Fibroblast of lung (primary cell): Measurements from ENCODE around the gene FAM47E. TPM values are rescaled to one million over a fixed set of nuclear protein-coding genes. Genes with fewer than 3 reads are reported as not detected.

Source experiments
- DNase-seq, 2 donors: peaks; one replicate each; pipeline versions ENCODE4 v3.0.0 to v3.0.0-alpha.2; 2010; ENCODE audit warnings: low read depth in 2 of 2
- H2AFZ ChIP-seq: 2 replicates; pipeline ENCODE4 v1.5.1; 2012; ENCODE audit warnings: low read length, control low read depth, inconsistent platforms
- H3K27ac ChIP-seq: 2 replicates; pipeline ENCODE4 v1.5.1; 2011; ENCODE audit warnings: low read length, control low read depth; ENCODE audit not compliant: insufficient read depth
- H3K27me3 ChIP-seq: 2 replicates; pipeline ENCODE4 v1.5.1; 2011; ENCODE audit warnings: mild to moderate bottlenecking, low read length; ENCODE audit not compliant: control insufficient read depth, insufficient read depth
- H3K36me3 ChIP-seq: 2 replicates; pipeline ENCODE4 v1.5.1; 2011; ENCODE audit warnings: low read length; ENCODE audit not compliant: control insufficient read depth, insufficient read depth
- H3K4me1 ChIP-seq: 2 replicates; pipeline ENCODE4 v1.5.1; 2011; ENCODE audit warnings: low read length; ENCODE audit not compliant: control insufficient read depth, insufficient read depth; ENCODE audit errors: extremely low read depth
- H3K4me2 ChIP-seq: 2 replicates; pipeline ENCODE4 v1.5.1; 2011; ENCODE audit warnings: low read length, control low read depth; ENCODE audit not compliant: insufficient read depth; ENCODE audit errors: extremely low read depth
- H3K4me3 ChIP-seq, 4 experiments: fragments of 200-600 bp in 1 of 4; sonication (generic) in 1 of 4; replicated peaks in 1 of 4; 2 replicates each; pipeline ENCODE4 v1.5.1; 2011 to 2016; ENCODE audit warnings: low read length in 4 of 4, low read depth in 3 of 4, mild to moderate bottlenecking in 3 of 4, control low read depth in 2 of 4, inconsistent platforms in 1 of 4, mixed read lengths in 1 of 4; ENCODE audit not compliant: insufficient read depth in 1 of 4; ENCODE audit errors: control extremely low read depth in 1 of 4
- H3K79me2 ChIP-seq: 2 replicates; pipeline ENCODE4 v1.5.1; 2012; ENCODE audit warnings: mild to moderate bottlenecking, low read length, inconsistent platforms; ENCODE audit not compliant: control insufficient read depth, insufficient read depth
- H3K9ac ChIP-seq: 2 replicates; pipeline ENCODE4 v1.5.1; 2011; ENCODE audit warnings: mild to moderate bottlenecking, low read length, control low read depth; ENCODE audit not compliant: insufficient read depth
- H3K9me3 ChIP-seq: 2 replicates; pipeline ENCODE4 v1.5.1; 2012; ENCODE audit warnings: low read depth, low read length; ENCODE audit not compliant: control insufficient read depth, insufficient read depth
- H4K20me1 ChIP-seq: 2 replicates; pipeline ENCODE4 v1.5.1; 2011; ENCODE audit warnings: low read length; ENCODE audit not compliant: control insufficient read depth, insufficient read depth; ENCODE audit errors: extremely low read depth
- CTCF ChIP-seq, 2 donors: IDR thresholded peaks in 1 of 2; conservative IDR thresholded peaks in 1 of 2; 1 replicate in 1 of 2; 2 replicates in 1 of 2; pipeline ENCODE4 v1.5.1; 2011 to 2012; ENCODE audit warnings: low read length in 2 of 2, control low read depth in 1 of 2, inconsistent platforms in 1 of 2, low read depth in 1 of 2, mild to moderate bottlenecking in 1 of 2
- EZH2 ChIP-seq: IDR thresholded peaks from 2 replicates; pipeline ENCODE4 v1.5.1; 2012; ENCODE audit warnings: low read length, control low read depth, mild to moderate bottlenecking; ENCODE audit errors: missing control alignments
- polyA plus RNA-seq, 2 donors: library from polyadenylated mRNA; depleted of rRNA in 1 of 2; stranded (reverse) in 1 of 2; unstranded in 1 of 2; fragments of >200 nt; gene quantifications; 2 replicates each; pipeline ENCODE4 v1.2.1, GENCODE V29; 2011 to 2012; ENCODE audit warnings: missing spikeins in 1 of 2
- total RNA-seq: library from RNA; depleted of rRNA; stranded (reverse); fragments of >200 nt; gene quantifications from 2 replicates; pipeline ENCODE4 v1.2.1, GENCODE V29; 2014

The FAM47E gene
- total and polyA plus RNA-seq, 2 donors (not counting 1 experiment from before 2014, with no cell fraction given): 0.12 to 0.99 TPM

DNA sequence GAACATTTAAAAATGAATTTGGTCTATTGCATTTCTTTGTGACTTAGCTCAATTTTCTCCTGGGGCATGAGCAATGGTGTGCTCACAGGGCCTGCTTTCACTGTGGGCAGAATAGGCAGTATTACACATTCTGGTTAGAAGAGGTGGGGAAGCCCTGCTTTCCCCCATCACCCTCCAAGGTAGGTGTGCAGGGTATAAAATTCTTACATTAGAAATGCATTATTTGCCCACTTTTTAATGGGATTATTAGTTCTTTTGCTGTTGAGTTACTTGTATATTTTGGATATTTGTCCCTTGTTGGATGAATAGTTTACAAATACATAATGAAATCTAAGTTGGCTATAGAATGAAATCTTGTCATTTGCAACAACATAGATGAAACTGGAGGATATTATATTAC, 46.7 kb downstream of the FAM47E start:
- DNase-seq: no peak
- Histone ChIP-seq H3K36me3 (no peaks in the 10 kb centered on the region), H3K79me2 (no peaks in the 10 kb centered on the region), H3K27me3 (peaks cover 3% of the 10 kb centered on the region), H3K4me1 (peaks cover 6% of the 10 kb centered on the region), H3K27ac (no peak overlapping the region), H3K9ac (no peak overlapping the region), H3K4me3 (no peak overlapping the region), H4K20me1 (no peaks in the 10 kb centered on the region), H3K9me3 (no peaks in the 10 kb centered on the region), H2AFZ (no peak overlapping the region), H3K4me2 (no peak overlapping the region)
- no peak for TF ChIP-seq EZH2
- no peak for TF ChIP-seq CTCF (conservative IDR thresholded peaks at IDR 0.05 in 1 of 2, IDR thresholded peaks at IDR 0.05 in 1 of 2; ENCODE audit: low read depth in 1 of 2, low read length in 2 of 2)

- Histone ChIP-seq H3K4me2 (no peak overlapping the region), H3K27me3 (peaks cover 3% of the 10 kb centered on the region), H3K36me3 (no peaks in the 10 kb centered on the region), H2AFZ (no peak overlapping the region), H3K4me3 (no peak overlapping the region), H3K27ac (no peak overlapping the region), H3K79me2 (no peaks in the 10 kb centered on the region), H3K9me3 (no peaks in the 10 kb centered on the region), H3K4me1 (peaks cover 6% of the 10 kb centered on the region), H3K9ac (no peak overlapping the region), H4K20me1 (no peaks in the 10 kb centered on the region)
- no peak for DNase-seq
- TF ChIP-seq CTCF (conservative IDR thresholded peaks at IDR 0.05 in 1 of 2, IDR thresholded peaks at IDR 0.05 in 1 of 2; ENCODE audit: low read depth in 1 of 2, low read length in 2 of 2): no peak
- no peak for TF ChIP-seq EZH2
These were observed 48.5 kb downstream of the FAM47E start for GRCh38 chr4:76300012-76300411.

GRCh38 chr4:76301068-76301774, 49.7 kb downstream of the FAM47E start:
- no peaks in the 10 kb centered on the region for H3K36me3 ChIP-seq
- no peak overlapping the region for H3K4me2 ChIP-seq
- peak; percentile 83 to 91 for DNase-seq
- H3K4me1 ChIP-seq: peaks cover 10% of the 10 kb centered on the region
- TF ChIP-seq CTCF (conservative IDR thresholded peaks at IDR 0.05 in 1 of 2, IDR thresholded peaks at IDR 0.05 in 1 of 2; ENCODE audit: low read depth in 1 of 2, low read length in 2 of 2) (no peak), EZH2 (no peak)
- H3K79me2 ChIP-seq: no peaks in the 10 kb centered on the region
- no peaks in the 10 kb centered on the region for H4K20me1 ChIP-seq
- H3K27me3 ChIP-seq: no peaks in the 10 kb centered on the region
- H3K27ac ChIP-seq: no peak overlapping the region
- H2AFZ ChIP-seq: no peak overlapping the region
- no peak overlapping the region for H3K4me3 ChIP-seq
- H3K9ac ChIP-seq: no peak overlapping the region
- H3K9me3 ChIP-seq: no peaks in the 10 kb centered on the region
